ENCODE measurements around the gene OSBPL3.

OSBPL3 gene

DNA sequence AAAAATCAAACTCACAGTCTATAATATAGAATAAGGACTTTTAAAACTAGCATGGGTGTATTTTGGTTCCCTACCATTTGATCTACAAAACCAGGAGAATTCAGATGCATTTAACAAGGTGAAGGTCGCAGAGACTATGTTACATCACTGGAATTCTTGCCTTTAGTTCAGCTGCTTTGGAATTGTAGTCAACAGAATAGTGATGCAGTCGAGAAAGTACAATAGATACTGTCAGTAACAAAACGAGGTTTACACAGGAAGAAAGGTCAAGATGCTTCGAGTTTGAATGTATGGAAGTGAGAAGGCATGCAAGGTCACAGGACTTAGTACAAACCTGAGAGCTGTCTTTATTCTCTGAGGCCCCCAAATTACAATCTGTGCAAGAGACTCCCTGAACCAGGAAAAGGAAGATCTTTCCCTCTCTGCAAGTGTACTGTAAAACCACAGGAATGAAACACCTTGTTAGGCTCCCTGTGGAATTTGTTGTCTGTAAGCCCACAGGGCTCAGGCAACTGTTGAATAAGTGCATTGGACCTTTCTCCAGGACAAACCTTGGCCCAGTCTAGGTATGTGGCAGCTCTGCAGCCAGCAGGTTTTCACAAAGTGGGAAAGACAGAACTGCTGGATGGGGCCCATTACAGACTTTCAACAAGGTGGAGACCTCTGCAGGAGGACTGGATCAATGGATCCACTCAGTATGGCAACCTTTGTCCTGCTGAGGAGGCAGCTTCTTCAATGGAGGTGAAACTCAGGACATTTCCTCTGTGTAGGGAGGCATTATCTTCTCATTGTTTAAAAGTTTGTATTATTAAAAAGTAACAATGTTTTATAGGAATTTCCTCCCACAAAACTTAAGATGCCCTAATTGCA, 121.6 kb downstream of the OSBPL3 start:
- no peak for DNase-seq

DNA sequence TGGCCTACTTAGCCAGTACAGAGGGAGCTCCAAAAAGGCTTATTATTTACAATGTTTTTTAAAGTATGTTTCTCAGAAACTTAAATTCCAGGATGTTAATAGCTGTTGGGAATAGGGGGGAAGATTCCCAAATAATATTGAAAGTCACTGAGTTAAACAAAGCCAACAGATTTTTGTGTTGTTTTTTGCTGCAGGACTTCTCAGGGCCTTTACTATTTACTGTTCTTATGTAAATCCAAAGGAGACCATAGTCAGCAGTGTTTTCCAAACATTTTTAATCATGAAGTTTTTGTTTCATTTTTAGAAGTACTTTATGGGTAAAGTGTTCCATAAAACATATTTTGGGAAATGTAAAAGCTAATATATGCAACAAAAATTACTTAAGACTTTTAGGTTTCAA, 122.4 kb downstream of the OSBPL3 start:
- DNase-seq, result no peak

DNA sequence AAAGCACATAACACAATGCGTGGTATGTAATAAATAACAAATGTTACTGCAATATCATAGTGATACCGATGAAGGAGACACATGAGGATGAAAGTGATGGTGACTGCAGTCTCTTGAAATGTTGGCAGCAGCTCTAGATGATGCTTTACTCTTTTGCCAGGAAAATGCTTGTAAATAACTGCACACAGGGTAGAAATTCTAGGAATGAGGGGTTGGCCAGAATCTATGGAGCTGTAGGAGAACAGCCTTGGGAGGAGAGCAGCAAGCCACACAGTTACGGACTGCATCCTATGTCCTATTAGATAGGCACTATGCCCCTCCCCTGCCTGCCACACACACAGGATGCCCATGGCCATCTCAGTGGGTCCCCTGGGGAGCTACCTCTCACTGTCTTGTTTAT, 125.1 kb downstream of the OSBPL3 start:
- DNase-seq, result no peak

DNA sequence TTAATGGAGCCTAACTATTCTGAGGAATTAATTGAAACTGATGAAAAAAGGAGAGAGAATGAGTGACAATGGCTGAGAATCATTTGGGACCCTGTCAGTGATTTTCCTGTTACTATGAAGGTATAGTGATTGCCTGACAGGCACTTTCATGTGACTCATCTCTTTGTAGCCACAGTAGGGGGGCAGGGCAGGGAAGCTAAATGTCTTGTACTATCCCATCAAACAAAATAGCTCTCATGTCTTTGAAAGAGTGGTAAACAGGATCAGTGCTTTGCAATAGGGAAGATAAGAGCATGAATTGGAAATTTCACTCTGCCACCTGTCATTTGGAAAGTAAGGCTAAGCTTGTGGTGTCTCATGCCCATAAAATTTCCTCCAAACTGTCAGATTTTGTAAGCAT, 128.2 kb downstream of the OSBPL3 start:
- no peak for DNase-seq

GRCh38 chr7:24848878-24849277, 131.1 kb downstream of the OSBPL3 start:
- DNase-seq, result no peak

DNA sequence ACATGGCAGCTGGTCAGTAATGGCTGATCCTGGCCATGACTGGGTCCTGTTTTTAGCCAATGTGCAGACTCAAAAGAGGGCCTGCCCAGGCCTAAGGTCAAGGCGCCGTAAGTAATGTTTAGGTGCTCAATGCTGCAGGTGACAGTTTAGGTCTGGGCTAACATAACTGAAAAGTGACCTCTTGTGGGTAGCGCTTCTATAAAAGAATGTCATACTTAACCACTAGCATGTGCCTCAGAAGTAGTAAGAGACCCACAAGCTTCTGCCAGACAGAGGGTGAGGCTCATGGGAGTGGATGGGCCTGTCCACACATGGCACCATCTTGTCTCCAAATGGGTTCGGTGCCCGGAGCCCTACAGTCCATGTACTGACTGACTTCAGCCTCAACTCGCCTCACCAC, 132.2 kb downstream of the OSBPL3 start:
- no peak for DNase-seq

- DNase-seq, result no peak
Measured at GRCh38 chr7:24843821-24844434, 136.1 kb downstream of the OSBPL3 start.

GRCh38 chr7:24842449-24843241, 137.3 kb downstream of the OSBPL3 start:
- no peak for DNase-seq

DNA sequence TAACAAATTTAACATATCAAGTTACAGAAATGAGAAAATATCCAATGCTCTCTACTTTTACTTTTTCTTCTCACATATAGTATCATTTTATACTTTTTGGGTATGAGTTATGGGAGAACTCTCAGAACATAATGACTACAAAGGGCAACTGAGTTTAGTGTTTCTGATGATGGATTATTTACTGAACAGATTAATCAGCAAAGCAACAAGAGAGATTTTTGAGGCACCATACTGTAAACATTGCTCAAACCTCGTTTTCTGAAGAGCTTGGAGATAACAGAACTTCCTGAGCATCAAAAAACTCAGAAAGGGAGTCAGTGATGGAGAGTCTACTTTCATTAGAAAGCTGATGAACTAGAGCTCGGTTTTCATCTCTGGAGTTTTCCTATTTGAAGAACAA, 137.9 kb downstream of the OSBPL3 start:
- DNase-seq, result no peak

GRCh38 chr7:24840563-24840962, 139.4 kb downstream of the OSBPL3 start:
- no peak for DNase-seq

- DNase-seq, result no peak
Measured at GRCh38 chr7:24836084-24836483, 143.9 kb downstream of the OSBPL3 start.

DNA sequence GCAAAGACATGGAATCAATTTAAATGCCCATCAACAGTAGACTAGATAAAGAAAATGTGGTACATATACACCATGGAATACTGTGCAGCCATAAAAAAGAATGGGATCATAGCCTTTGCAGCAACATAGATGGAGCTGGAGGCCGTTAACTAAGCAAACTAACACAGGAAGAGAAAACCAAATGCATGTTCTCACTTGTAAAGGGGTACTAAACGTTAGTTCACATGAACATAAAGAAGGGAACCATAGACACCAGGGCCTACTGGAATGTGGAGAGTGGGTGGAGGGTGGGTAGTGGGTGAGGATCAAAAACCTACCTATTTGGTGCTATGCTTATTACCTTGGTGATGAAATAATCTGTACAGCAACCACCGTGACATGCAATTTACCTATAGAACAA, 144.3 kb downstream of the OSBPL3 start:
- no peak for DNase-seq

- no peak for DNase-seq
Measured at GRCh38 chr7:24834128-24834798, 145.7 kb downstream of the OSBPL3 start.

DNA sequence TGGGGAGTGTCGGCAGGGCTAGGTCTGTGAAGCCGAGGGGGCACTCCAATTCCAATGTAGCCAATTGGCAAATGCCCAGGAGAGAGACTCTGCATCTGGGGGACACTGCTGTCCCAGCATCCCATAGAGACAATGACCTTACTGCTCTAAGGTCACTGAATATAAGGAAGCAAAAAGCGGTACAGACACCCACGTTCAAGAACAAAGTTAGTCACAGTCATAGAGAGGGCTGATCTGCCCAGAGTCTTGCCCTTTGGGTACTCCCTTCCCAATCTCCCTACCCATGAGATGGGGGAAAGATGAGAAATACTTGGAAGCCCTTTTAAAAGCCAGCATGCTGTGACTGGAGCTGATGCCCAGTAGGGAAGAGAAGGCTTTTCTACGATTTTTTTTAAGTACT, 146.4 kb downstream of the OSBPL3 start:
- no peak for DNase-seq

- no peak for DNase-seq
Measured at GRCh38 chr7:24831240-24831639, 148.7 kb downstream of the OSBPL3 start.

DNA sequence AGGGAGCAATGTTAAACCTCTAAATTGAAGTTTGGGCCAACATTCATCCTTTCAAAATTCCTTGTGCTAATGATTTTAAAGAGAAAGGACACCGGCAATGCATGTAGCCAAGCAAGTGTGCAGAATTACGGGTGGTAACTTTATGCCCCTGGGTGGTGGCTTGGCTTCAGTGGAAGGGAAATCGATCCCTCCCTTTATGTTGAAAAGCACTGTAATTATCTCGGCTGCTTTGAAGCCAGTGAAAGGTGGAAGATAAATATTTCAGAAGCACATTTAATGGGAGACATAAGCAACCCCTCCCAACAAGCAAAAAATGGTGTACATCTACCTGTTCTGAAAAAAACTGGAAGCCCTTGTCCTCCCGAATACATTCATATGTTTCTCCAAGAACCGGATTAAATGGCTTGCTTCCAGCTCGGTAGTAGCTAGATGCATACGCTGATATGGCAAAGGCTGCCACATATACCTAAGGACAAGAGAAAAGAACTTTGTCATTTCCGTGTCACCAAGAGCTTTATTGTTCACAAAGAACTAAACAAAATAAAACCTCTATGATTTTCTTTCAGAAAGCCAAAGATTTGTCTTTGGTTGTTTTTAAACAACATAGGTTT, 149.4 kb downstream of the OSBPL3 start:
- DNase-seq, result no peak

DNA sequence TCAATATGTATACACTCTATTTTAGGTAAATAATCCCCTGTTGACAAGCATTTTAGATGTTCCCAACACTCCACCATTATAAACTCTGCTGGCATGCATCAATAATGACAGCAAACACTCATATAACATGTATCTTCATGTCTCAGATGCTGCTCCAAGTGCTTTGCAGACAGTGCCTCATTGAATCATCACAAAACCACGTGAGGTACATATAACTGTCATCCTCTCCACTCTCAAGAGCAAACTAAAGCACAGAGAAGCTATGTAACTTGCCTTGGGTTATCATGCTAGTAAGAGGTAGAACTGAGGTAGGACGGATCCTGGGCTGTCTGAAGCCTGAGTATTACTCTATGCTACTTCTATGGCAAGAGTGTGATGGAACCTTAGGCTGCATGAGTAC, 150.2 kb downstream of the OSBPL3 start:
- DNase-seq, result no peak

- DNase-seq, result no peak
Measured at GRCh38 chr7:24828891-24829661, 150.9 kb downstream of the OSBPL3 start.

GRCh38 chr7:24827589-24827988, 152.4 kb downstream of the OSBPL3 start:
- DNase-seq, result no peak

DNA sequence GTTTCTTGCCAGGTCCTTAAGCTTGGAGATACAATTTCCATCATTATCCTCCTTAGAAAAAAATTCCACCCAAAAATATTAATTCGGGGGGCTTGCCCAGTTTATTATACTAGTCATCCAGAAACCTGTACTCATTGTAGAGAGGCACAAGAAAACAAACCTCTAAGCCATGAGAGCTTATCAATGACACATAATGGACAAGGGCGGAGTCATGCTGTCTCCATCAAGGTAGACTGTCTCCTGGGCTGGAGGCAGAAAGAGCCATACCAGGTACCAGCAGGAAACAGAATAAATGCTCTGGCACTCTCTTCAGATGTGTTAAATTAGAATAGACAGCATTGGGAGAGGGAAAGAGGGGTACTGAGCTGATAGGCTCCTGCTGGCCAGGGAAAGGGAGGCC, 153.0 kb downstream of the OSBPL3 start:
- DNase-seq, result no peak

DNA sequence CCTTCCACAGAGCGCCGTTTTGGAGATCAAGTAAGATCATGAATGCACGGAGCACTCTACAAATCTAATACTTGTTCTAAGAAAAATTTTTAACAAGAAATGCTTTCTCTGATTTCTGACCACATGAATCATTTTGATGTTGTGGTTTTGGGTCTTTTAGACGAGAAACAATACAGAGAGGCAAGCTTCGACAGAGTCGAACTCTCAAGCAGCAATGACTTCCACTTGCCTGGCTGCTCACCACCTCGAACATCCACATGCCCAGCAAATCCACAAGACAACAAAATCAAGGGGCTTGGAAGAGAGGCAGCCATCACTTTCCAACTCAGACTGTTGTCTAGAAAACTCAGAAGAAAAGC, 153.3 kb downstream of the OSBPL3 start:
- no peak for DNase-seq

Measured in NCI-H82 (cell line).